ENCODE results near the gene TMA16. TPM values are rescaled to one million over a fixed set of nuclear protein-coding genes. Genes with fewer than 3 reads are reported as not detected.

The TMA16 gene
- total and polyA plus RNA-seq, 2 of the 13 experiments (the other 11 are each of a cell fraction or from before 2014, with no cell fraction given), result 8.1 to 52.5 TPM

DNA sequence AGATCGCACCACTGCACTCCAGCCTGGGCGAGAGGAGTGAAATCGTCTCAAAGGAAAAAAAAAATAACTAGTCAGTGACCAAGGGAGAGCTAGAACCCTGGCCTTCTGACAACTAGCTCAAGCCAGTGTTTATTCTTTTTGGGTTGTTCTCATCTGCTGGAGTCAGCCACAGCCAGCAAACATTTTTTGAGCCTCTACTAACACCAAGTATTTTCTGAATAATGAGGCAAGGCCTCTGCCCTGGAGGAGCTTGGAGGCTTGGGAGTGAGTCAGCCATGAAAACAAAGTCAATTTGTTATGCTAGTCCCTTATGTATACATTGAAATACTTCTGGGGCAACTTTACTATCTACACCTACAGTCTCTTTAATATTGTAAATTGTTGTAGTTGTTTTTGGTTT is 46.5 kb downstream of the TMA16 start:
- TF ChIP-seq ZNF256 (CRISPR knock-in tag; conservative IDR thresholded peaks at IDR 0.05), result no peak
- TF ChIP-seq, protein P1, sequence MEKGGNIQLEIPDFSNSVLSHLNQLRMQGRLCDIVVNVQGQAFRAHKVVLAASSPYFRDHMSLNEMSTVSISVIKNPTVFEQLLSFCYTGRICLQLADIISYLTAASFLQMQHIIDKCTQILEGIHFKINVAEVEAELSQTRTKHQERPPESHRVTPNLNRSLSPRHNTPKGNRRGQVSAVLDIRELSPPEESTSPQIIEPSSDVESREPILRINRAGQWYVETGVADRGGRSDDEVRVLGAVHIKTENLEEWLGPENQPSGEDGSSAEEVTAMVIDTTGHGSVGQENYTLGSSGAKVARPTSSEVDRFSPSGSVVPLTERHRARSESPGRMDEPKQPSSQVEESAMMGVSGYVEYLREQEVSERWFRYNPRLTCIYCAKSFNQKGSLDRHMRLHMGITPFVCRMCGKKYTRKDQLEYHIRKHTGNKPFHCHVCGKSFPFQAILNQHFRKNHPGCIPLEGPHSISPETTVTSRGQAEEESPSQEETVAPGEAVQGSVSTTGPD (CRISPR knock-in tag; IDR thresholded peaks at IDR 0.05), result no peak
- TF ChIP-seq SIN3A (IDR thresholded peaks at IDR 0.05; ENCODE audit: borderline replicate concordance, low read depth, low read length), result no peak
- TF ChIP-seq, protein P2, sequence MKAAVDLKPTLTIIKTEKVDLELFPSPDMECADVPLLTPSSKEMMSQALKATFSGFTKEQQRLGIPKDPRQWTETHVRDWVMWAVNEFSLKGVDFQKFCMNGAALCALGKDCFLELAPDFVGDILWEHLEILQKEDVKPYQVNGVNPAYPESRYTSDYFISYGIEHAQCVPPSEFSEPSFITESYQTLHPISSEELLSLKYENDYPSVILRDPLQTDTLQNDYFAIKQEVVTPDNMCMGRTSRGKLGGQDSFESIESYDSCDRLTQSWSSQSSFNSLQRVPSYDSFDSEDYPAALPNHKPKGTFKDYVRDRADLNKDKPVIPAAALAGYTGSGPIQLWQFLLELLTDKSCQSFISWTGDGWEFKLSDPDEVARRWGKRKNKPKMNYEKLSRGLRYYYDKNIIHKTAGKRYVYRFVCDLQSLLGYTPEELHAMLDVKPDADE (CRISPR knock-in tag; IDR thresholded peaks at IDR 0.05), result no peak
- TF ChIP-seq, protein P3, sequence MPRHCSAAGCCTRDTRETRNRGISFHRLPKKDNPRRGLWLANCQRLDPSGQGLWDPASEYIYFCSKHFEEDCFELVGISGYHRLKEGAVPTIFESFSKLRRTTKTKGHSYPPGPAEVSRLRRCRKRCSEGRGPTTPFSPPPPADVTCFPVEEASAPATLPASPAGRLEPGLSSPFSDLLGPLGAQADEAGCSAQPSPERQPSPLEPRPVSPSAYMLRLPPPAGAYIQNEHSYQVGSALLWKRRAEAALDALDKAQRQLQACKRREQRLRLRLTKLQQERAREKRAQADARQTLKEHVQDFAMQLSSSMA (CRISPR knock-in tag; IDR thresholded peaks at IDR 0.05), result no peak
- no peak for FAIRE-seq
- no peak for DNase-seq (ENCODE audit: low spot score)
- Histone ChIP-seq H4K20me1 (ENCODE audit: insufficient read depth, low read length) (no peaks in the 10 kb centered on the region), H3K4me1 (ENCODE audit: insufficient read depth, low read length) (no peaks in the 10 kb centered on the region), H3K36me3 (replicated peaks in 1 of 2; ENCODE audit: control insufficient read depth in 1 of 2, insufficient read depth in 2 of 2, low read length in 2 of 2) (no peaks in the 10 kb centered on the region), H2AFZ (ENCODE audit: low read length) (no peak overlapping the region), H3K79me2 (ENCODE audit: insufficient read depth, low read length) (no peaks in the 10 kb centered on the region), H3K27me3 (ENCODE audit: control insufficient read depth in 1 of 2, insufficient read depth in 2 of 2, low read length in 2 of 2) (no peaks in the 10 kb centered on the region), H3K9me3 (ENCODE audit: low read length) (no peaks in the 10 kb centered on the region), H3K27ac (ENCODE audit: extremely low read length, insufficient read depth, low read length) (no peak overlapping the region), H3K4me2 (ENCODE audit: low read depth, low read length) (no peak overlapping the region), H3K4me3 (replicated peaks in 1 of 3; ENCODE audit: insufficient read depth in 1 of 3, low read depth in 2 of 3, low read length in 3 of 3) (no peak overlapping the region), H3K9ac (ENCODE audit: insufficient read depth, low read depth, low read length) (no peak overlapping the region)
- intact Hi-C loops (cut with micrococcal nuclease; ENCODE audit: unreplicated experiment), result no loop called here
- 92% methylated on average over 3 of the region's 3 CpGs for WGBS (ENCODE audit: low lambda C conversion rate)
- ChIA-PET CTCF (ENCODE audit: low intra/inter-chr PET ratio, low total read pairs) (no interaction called here), POLR2A (interaction anchor here (2.6 kb wide), 1 partner anchor 47 kb away, joined by 7 read pairs; the partner anchor contains the start of gene TMA16)
- ATAC-seq, result no peak
- in situ Hi-C loops (cut with HindIII; ENCODE audit: extremely low pct_ligation_motif_present, low pct_unique_long_range_greater_than_20kb), result loop anchor here (10.0 to 25.0 kb wide), 2 partner anchors 474 to 1054 kb away; no protein-coding TSS in a partner anchor
- BruUV-seq (replicated peaks), result no TSS peak

All from HepG2 (cell line).